Measurements from ENCODE around the gene ADCK1.

DNA sequence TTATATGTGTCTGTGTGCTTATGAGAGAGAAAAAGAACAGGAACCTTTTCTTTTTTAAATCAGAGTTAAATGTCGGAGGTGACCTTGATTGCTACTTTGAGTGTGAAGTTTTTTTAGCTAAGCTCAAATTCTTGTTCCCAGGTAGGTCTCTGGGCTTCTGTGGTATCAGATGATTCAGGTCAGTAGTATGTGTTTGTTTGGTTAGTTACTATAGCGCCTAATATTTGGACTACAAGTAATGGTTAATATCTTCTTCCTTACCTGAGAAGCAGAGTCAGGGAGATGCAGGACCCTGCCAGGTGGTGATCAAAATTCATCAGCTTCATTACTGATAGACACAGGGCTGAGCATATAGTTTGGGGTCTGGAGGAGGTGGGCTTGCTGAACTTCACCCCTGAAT lies 30.8 kb downstream of the ADCK1 start:
- no peak for TF ChIP-seq WT1 (tag by site-specific recombination; IDR thresholded peaks at IDR 0.05)
- TF ChIP-seq, protein P1, sequence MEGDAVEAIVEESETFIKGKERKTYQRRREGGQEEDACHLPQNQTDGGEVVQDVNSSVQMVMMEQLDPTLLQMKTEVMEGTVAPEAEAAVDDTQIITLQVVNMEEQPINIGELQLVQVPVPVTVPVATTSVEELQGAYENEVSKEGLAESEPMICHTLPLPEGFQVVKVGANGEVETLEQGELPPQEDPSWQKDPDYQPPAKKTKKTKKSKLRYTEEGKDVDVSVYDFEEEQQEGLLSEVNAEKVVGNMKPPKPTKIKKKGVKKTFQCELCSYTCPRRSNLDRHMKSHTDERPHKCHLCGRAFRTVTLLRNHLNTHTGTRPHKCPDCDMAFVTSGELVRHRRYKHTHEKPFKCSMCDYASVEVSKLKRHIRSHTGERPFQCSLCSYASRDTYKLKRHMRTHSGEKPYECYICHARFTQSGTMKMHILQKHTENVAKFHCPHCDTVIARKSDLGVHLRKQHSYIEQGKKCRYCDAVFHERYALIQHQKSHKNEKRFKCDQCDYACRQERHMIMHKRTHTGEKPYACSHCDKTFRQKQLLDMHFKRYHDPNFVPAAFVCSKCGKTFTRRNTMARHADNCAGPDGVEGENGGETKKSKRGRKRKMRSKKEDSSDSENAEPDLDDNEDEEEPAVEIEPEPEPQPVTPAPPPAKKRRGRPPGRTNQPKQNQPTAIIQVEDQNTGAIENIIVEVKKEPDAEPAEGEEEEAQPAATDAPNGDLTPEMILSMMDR (tag by site-specific recombination; IDR thresholded peaks at IDR 0.05): no peak
- no peak for TF ChIP-seq ZNF311 (tag by site-specific recombination; IDR thresholded peaks at IDR 0.05; ENCODE audit: borderline replicate concordance)
- TF ChIP-seq, protein P2, sequence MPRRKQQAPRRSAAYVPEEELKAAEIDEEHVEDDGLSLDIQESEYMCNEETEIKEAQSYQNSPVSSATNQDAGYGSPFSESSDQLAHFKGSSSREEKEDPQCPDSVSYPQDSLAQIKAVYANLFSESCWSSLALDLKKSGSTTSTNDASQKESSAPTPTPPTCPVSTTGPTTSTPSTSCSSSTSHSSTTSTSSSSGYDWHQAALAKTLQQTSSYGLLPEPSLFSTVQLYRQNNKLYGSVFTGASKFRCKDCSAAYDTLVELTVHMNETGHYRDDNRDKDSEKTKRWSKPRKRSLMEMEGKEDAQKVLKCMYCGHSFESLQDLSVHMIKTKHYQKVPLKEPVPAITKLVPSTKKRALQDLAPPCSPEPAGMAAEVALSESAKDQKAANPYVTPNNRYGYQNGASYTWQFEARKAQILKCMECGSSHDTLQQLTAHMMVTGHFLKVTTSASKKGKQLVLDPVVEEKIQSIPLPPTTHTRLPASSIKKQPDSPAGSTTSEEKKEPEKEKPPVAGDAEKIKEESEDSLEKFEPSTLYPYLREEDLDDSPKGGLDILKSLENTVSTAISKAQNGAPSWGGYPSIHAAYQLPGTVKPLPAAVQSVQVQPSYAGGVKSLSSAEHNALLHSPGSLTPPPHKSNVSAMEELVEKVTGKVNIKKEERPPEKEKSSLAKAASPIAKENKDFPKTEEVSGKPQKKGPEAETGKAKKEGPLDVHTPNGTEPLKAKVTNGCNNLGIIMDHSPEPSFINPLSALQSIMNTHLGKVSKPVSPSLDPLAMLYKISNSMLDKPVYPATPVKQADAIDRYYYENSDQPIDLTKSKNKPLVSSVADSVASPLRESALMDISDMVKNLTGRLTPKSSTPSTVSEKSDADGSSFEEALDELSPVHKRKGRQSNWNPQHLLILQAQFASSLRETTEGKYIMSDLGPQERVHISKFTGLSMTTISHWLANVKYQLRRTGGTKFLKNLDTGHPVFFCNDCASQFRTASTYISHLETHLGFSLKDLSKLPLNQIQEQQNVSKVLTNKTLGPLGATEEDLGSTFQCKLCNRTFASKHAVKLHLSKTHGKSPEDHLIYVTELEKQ (tag by site-specific recombination; IDR thresholded peaks at IDR 0.05; ENCODE audit: borderline replicate concordance): no peak
- no peak for TF ChIP-seq ZNF138 (tag by site-specific recombination; IDR thresholded peaks at IDR 0.05; ENCODE audit: borderline replicate concordance)
- TF ChIP-seq, protein P3, sequence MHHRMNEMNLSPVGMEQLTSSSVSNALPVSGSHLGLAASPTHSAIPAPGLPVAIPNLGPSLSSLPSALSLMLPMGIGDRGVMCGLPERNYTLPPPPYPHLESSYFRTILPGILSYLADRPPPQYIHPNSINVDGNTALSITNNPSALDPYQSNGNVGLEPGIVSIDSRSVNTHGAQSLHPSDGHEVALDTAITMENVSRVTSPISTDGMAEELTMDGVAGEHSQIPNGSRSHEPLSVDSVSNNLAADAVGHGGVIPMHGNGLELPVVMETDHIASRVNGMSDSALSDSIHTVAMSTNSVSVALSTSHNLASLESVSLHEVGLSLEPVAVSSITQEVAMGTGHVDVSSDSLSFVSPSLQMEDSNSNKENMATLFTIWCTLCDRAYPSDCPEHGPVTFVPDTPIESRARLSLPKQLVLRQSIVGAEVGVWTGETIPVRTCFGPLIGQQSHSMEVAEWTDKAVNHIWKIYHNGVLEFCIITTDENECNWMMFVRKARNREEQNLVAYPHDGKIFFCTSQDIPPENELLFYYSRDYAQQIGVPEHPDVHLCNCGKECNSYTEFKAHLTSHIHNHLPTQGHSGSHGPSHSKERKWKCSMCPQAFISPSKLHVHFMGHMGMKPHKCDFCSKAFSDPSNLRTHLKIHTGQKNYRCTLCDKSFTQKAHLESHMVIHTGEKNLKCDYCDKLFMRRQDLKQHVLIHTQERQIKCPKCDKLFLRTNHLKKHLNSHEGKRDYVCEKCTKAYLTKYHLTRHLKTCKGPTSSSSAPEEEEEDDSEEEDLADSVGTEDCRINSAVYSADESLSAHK (tag by site-specific recombination; IDR thresholded peaks at IDR 0.05): no peak
- no peak for TF ChIP-seq MYNN (tag by site-specific recombination; IDR thresholded peaks at IDR 0.05; ENCODE audit: borderline replicate concordance)
- TF ChIP-seq, protein P4, sequence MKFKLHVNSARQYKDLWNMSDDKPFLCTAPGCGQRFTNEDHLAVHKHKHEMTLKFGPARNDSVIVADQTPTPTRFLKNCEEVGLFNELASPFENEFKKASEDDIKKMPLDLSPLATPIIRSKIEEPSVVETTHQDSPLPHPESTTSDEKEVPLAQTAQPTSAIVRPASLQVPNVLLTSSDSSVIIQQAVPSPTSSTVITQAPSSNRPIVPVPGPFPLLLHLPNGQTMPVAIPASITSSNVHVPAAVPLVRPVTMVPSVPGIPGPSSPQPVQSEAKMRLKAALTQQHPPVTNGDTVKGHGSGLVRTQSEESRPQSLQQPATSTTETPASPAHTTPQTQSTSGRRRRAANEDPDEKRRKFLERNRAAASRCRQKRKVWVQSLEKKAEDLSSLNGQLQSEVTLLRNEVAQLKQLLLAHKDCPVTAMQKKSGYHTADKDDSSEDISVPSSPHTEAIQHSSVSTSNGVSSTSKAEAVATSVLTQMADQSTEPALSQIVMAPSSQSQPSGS (tag by site-specific recombination; IDR thresholded peaks at IDR 0.05; ENCODE audit: low read depth): no peak
- TF ChIP-seq ZNF175 (tag by site-specific recombination; IDR thresholded peaks at IDR 0.05): no peak
- TF ChIP-seq TRIM28 (IDR thresholded peaks at IDR 0.05; ENCODE audit: borderline replicate concordance, low read length): no peak

Measured in HEK293 (cell line).